ENCODE results near the gene KCP.
A peak's percentile ranks its signal among the peaks of the same experiment; 100 is the strongest.

KCP gene

DNA sequence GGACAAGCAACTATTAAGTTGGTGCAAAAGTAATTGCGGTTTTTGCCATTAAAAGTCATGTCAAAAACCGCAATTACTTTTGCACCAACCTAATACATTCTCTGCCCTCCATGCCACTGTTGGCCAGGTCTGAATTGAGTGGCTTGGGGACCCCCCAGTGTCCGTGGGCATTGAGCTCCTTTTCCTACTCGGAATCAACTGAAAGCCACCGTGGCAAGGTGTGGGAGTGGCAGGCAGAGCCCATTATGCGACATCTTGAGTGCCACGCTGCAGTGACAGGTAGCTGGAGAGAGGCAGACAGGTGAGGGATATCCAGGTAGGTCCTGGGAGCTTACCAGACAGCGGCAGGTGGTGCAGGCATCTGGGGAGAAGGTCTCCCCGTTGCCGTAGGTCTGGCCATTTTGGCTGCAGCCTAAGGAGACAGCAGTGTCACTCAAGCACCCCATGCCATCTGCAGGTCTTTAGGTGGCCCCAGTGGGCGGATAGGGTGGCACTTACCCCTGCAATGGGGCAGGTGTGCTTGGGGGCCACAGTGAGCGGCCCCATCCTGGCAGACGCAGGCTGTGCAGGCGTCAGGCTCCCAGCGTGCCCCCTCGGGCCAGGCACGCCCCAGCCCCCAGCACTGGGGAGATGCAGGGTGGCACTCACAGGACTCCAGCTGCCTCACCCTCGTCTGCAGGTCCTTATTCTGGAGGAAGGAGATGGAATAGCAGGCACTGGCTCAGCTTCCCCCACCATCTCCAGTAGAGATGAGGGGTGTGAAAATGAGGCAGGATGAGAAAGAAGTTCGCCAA, 3.5 kb downstream of the KCP start:
- no peak for DNase-seq (ENCODE audit: low spot score)

- DNase-seq (ENCODE audit: low spot score): no peak
These were observed 4.3 kb downstream of the KCP start for GRCh38 chr7:128906001-128906765.

DNA sequence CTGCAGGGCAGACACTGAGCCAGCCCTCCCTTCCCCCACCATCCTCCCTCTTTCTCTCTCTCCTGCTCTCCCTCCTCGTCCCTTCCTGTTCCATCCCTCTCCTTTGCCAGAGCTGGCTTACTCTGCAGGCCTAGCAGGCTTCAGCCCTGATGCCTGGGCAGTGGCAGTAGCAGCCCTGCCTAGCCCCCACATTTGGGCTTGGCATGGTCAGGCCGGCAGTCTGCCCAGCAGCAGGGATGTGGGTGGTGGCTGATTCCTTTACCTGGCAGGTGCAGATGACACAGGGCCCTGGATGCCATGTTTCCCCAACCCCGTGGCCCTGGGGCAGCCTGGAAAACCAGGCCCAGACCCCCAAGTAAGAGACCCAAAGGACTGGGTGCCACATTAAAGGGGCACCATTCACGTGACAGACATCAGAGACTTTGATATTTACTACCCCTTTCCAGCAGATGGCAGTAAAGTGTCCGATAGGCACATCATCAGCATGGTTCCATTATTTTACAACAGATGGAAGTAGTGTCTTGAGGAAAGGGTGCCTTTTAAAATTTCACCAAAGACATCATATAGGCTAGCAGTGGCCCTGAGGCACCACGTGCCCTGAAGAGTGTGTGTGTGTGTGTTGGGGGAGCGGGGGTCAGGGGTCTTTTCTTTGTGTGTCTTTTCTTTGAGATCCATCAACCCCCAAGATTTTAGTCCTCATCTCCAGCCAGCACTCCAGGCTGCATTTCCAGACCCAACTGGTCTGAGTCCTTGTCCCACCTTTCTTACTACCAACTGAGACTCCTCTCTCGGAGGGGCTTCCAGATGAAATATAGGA, 5.9 kb downstream of the KCP start:
- peak; percentile 67 for DNase-seq (ENCODE audit: low spot score)

DNA sequence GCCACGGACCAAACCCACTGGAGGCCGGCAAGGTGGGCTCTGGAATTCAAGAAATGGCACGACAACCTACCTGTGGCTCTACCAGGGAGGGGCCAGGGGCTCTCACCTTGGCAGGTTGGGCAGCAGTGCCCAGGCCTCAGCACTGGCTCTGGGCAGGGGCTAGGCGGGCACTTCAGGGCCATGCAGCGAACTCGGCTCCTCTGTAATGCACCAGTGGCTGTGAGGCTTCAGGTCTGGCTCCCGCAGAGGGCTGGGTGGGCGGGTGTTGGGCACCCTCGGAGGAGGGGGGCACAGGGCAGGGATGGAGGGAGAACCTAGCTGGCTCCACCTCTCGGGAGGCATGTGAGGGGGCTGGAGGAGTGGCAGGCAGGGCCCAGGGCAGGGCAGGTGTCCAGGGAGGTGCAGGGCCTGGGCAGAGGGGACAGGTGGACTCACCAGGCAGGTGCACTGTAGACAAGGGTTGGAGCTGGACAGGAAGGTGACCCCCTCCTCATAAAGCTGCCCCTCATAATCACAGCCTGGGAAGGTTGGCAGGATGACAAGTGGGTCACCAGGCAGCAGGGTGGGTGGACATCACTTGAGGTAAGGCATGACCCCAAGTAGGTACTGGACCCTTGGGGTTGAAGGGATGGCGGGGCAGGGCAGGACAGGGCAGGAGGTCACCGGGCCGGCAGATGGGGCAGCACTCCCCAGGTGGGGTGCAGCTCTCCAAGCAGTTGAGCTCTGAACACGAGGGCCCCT, 6.7 kb downstream of the KCP start:
- no peak for DNase-seq (ENCODE audit: low spot score)

- DNase-seq (ENCODE audit: low spot score): no peak
These were observed 7.5 kb downstream of the KCP start for GRCh38 chr7:128902761-128903585.

- no peak for DNase-seq (ENCODE audit: low spot score)
These were observed 10.3 kb downstream of the KCP start for GRCh38 chr7:128900237-128900636.

DNA sequence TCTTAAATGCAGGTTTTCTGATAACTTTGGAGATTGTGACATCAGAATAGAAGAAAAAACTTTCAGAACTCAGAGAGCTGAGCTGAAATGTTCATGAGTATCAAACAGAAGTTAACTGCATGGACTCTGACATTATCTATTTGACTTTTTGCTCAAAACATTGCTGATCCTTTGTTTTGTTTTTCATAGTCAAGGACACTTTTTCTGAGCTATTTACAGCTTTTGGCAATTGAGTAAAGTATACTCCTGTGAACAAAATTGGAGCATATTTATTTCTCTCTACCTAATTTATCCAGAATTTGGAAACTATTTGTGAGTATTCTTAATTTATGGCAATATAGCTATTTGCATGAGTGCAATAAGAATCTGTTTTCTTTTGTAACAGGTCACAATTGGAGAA, 11.1 kb downstream of the KCP start:
- no peak for DNase-seq (ENCODE audit: low spot score)

DNA sequence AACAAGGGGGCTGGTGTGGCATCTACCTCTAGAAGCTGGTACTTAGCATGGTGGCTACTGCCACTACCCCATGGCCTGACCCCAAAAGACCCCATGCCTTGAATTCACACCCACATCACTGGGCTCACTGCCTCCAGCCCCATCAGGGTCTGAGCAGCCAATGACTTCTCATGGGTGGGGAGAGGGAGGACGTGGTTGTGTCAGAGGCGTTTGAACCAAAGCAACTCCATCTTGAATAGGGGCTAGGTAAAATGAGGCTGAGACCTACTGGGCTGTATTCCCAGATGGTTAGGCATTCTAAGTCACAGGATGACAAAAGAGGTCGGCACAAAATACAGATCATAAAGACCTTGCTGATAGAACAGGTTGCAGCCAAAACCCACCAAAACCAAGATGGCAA, 15.2 kb downstream of the KCP start:
- no peak for DNase-seq (ENCODE audit: low spot score)

DNA sequence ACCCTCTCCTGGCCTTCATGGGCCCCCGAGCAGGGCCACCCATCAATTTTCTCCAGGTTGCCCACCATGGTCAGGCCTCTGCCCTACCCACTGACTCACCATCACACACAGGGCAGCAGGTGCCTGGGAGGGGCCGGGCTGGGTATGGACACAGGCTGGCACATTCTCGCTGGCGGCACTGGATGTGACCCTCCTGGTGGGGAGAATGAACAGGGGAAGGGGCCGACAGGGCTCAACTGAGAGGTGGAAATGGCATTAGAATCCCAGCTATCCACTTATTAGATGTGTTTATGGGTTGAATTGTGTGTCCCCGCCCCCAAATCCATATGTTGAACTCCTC, 16.4 kb downstream of the KCP start:
- DNase-seq (ENCODE audit: low spot score): no peak

DNA sequence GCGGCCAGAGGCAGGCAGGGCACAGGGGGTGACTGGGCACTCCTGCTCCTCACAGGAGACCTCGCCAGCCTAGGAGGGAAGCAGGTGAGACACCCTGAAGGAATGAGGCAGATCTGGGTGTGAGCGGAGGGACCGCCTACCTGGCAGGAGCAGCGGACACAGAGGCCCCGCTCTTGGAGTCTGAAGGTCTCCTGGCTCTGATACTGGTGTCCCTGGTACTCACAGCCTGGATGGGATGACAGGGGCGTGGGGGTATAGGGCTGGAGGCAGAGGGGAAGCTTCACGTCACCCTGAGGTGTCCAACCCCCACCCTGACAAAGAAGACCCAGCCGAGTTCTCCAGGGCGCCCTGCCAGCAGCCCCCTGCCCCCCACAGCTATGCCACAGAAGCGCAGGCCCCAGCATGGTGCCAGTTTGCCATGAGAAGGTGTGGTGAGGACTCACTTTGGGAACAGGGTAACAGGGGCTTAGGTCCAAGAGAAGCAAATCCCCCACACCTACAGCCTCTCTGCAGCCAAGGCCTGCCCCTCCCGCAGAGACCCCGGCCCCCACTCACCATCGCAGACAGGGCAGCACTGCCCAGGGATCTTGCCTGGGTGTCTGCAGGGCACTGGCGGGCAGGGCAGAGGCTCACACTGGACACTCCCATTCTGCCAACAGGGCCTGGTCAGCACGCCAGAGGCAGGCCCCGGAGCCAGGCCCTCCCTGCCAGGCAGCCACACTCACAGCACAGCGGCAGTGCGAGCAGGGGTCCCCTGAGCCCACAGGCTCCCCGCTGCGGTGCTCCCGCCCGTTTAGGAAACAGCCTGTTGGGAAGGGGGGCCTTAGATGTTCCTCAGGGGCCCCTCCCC, 17.0 kb downstream of the KCP start:
- no peak for DNase-seq (ENCODE audit: low spot score)

DNA sequence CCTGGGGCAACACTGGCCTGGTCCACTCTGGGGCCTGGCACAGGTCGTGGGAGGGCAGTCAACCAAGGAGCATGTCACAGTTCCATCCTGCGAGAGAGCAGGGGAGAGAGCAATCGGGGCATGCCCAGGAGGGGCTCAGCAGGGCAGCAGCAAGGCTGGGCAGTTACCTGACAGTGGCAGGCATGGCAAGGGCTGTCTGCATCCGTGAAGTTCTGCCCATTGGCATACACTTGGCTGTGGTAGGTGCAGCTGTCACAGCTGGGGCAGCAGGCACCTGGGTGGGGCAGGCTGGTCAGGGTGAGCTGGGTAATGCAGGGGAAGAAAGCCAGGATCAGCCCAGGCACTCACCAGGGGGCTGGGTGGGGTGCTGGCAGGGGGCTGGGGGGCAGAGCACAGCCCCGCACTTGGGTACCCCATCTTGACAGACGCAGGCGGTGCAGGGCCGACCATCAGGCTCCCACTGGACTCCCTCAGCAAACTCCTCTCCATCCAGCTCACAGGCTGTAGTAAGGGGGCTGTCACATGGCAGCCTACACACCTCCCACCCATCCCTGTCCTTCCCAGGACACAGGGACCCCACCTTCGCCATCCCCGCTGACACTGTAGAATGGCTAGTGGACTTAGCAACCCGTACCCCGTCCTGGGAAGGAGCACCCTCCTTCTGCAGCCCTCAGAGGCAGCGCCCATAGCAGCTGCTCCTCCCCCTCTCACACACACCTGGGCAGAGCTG, 17.8 kb downstream of the KCP start:
- DNase-seq (ENCODE audit: low spot score): no peak

DNA sequence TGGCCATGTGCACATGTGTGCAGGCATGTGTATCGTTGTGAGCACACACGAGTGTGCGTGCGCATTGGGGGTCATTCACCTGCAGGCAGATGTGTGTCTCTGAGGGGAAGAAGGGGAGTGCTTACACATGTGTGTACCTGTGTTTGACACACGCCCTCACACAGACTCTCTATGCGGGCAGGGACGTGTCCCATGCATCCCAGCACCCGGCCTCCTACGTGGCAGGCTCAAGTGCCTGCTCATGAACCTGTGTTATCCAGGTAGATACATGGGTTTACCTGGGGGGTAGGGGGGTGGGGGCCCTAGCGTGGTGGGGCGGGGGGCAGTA, 18.6 kb downstream of the KCP start:
- DNase-seq (ENCODE audit: low spot score): no peak

DNA sequence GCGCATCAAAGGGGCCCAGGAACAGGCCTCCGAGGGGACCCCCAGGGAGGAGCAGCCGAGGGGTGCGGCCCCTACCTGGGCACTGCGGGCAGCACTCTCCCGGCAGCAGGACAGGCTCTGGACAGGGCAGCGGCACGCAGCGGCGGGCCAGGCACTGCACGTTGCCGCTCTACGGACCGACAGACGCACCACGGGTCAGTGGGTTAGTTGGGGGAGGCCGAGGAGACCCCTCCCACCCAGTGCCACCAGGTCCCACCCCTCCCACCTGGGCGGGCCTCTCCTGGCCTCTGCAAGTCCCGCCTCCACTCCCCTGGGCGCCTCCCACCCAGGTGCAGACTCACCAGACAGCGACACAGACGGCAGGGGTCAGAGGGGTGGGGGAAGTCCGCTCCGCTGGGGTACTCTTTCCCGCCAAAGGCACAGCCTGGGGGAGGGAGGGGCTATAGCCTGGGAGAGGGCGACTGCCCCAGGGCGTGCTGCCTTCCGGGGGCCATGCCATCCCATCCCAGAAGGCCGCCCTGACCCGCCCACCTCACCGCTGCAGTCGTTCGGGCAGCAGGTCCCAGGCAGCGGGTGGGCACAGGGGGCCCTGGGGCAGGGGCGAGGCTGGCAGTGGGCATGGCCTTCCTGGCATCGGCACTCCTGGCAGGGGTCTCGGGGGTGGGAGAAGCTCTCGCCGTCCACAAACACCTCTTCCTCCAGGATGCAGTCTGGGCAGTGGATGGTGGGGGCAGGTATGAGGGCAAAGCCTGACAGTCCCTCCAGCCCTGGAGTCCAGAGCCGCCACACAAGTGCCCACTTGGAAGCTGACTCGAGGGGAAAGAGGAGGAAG, 19.2 kb downstream of the KCP start:
- DNase-seq (ENCODE audit: low spot score): no peak

DNA sequence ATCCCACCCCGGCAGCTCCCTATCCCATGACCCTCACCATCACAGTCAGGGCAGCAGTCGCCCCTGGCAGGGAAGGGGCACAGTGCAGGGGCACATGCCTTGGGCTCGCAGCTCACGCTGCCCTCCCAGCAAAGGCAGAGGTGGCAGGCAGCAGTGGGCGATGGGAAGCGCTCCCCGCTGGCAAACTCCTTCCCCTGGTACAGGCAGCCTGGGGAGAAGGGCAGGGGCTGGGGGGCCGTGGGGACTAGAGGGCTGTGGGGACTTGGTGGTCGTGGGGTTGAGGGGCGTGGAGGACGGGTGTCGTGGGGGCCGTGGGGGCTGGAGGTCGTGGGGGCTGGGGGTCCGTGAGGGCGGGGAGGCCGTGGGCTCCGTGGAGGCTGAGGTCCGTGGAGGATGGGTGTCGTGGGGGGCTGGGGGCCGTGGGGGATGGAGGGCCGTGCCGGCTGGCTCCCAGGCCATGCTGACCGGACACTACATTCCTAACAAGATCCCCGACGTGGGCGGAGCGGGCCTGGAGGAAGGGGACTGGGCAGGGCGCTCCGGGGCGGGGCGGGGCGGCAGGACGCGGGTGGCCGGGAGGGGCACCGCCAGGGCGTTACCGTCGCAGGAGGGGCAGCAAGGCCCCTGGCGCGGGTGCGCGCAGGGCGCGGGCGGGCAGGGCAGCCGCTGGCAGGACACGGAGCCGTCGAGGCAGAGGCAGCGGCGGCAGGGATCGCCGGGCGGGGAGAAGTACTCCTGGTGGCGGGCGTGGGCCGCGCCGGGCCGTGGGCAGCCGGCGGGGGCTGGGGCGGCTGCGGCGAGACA, 20.0 kb downstream of the KCP start:
- no peak for DNase-seq (ENCODE audit: low spot score)

DNA sequence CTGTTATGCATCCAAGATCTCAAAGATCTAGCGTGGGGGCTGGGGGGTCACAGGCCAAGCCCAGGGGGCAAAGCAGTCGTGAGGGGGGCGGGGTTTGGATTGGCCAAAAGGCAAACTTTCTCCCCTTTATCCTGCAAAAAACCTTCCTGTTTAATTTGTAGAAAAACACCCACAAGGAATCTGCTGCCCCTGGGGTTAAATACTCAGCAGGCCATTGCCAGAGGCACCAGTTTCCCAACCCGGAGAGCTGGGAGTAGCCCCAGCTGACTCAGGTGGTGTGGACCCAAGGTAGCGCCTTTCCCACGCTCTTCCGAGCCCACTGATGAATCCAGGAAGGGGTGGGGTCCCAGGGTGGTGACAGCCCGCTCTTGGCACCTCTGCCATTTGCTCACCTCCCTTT, 21.4 kb downstream of the KCP start:
- no peak for DNase-seq (ENCODE audit: low spot score)

GRCh38 chr7:128888756-128889095, 21.8 kb downstream of the KCP start:
- no peak for DNase-seq (ENCODE audit: low spot score)

DNA sequence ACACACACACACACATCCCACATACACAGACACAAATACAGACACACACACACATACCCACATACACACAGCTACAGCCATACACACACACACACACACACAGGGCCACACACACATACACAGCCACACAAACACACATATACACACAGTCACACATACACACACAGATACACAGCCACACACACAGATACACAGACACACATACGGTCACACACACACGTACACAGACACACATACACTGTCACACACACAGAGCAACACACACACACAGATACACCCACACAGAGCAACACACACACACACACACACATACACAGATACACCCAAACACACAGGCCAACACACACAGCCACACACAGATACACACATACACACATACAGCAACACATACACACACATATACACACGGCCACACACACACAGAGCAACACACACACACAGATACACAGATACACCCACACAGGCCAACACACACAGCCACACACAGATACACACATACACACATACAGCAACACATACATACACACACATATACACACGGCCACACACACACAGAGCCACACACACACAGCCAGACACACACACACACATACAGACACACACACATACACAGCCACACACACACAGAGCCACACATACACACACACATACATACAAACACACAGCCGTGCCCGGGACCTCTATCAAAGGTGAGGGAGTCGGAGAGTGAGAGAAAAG, 22.3 kb downstream of the KCP start:
- no peak for DNase-seq (ENCODE audit: low spot score)

All from activated CD4-positive, alpha-beta T cell treated with anti-CD3 and anti-CD28 coated beads, Interleukin-2, Interleukin-4, amounts not matched to agents 100 ng/mL and 50 ng/mL, durations not matched to agents 16 hours and 8 hours (primary cell).